ENCODE data around the gene AGO1.
"Not testable (repeated sequence)": the region's sequence is repeated elsewhere in the genome, so short reads cannot be mapped to it uniquely, and the experiment has no call there.

The AGO1 gene

DNA sequence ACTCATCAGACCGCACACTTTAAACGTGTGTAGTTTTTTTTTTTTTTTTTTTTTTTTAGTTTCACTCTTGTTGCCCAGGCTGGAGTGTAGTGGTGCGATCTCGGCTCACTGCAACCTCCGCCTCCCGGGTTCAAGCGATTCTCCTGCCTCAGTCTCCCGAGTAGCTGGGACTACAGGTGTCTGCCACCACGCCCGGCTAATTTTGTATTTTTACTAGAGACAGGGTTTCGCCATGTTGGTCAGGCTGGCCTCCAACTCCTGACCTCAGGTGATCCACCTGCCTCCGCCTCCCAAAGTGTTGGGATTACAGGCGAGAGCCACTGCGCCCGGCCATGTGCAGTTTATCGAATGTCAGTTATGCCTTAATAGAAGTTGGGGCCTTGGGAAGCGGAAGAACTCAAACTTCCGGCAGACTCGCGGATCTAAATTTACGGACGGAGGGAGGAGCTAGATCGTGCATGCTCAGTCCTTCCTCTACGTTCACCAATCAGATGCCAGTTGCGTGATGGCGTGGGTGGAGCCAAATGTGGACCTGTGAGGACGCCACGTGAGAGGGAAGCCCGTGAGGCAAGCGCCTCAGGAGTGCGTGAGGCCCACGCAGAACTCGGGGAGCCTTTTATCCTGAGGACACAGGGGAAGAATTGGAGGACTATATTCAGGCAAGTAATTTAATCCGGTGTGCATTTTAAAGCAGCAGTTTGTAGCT lies 13.6 kb upstream of the AGO1 start:
- DNase-seq (ENCODE audit: low read depth in 2 of 2) = not testable (repeated sequence)

GRCh38 chr1:35870651-35871309 lies 12.2 kb upstream of the AGO1 start:
- no peak for DNase-seq (ENCODE audit: low read depth in 2 of 2)

- no peak for DNase-seq (ENCODE audit: low read depth in 2 of 2)
Measured at GRCh38 chr1:35873243-35873750, 9.7 kb upstream of the AGO1 start.

DNA sequence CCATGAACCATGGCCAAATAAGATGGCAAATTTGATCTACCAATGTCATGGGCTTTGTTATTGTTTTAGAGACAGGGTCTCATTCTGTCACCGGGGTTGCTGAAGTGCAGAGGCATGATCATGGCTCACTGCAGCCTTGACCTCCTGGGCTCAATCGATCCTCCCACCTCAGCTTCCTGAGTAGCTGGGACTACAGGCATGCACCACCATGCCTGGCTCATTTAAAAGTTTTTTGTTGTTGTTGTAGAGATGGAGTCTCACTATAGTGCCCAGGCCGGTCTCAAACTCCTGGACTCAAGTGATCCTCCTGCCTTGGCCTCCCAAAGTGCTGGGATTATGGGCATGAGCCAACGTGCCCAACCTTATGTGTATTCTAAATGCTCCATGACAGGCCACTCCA lies 8.9 kb upstream of the AGO1 start:
- not testable (repeated sequence) for DNase-seq (ENCODE audit: low read depth in 2 of 2)

- no peak for DNase-seq (ENCODE audit: low read depth in 2 of 2)
Measured at GRCh38 chr1:35876988-35877387, 6.0 kb upstream of the AGO1 start.

GRCh38 chr1:35881850-35882273 lies 1.1 kb upstream of the AGO1 start:
- DNase-seq (ENCODE audit: low read depth in 2 of 2) = no peak

DNA sequence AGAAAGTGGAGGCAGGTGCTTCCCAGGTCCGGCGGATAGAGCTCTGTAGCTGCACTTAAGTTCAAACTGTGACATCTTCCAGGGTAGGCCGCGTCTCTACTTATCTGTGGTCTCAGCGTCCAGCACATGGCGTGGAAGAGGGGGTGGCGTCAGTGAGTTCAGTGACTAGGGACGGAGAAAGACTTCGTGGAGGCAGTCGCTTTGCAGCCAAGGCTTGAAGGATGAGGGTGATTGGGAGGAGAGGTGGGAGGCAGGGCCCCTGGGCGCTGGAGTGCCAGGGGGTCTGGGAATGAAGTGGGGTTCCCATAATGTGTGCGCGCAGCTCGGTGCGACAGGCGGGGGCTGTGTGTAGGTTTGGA lies 444 bp upstream of the AGO1 start:
- no peak for DNase-seq (ENCODE audit: low read depth in 2 of 2)

GRCh38 chr1:35883635-35884101 lies 659 bp downstream of the AGO1 start:
- DNase-seq (ENCODE audit: low read depth in 2 of 2) = peak; percentile 36 to 52

DNA sequence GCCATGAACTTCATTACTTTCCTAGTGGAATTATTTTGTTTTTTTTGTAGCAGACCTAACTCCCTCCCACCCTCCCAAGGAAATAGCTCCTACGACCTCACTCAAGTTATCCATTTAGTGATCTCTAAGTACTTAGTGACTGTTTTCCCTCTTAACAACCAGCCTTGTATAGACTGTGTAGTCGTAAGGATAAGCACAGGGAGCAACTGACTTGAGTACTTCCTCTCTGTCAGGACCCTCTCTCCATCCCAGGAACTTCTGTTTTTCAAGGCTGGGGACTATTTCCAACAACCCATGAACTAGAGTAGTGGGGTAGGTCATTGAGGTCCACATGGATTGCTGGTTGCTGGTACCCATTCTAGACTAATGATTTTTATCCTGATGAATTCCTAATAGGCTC lies 1.9 kb downstream of the AGO1 start:
- no peak for DNase-seq (ENCODE audit: low read depth in 2 of 2)

DNA sequence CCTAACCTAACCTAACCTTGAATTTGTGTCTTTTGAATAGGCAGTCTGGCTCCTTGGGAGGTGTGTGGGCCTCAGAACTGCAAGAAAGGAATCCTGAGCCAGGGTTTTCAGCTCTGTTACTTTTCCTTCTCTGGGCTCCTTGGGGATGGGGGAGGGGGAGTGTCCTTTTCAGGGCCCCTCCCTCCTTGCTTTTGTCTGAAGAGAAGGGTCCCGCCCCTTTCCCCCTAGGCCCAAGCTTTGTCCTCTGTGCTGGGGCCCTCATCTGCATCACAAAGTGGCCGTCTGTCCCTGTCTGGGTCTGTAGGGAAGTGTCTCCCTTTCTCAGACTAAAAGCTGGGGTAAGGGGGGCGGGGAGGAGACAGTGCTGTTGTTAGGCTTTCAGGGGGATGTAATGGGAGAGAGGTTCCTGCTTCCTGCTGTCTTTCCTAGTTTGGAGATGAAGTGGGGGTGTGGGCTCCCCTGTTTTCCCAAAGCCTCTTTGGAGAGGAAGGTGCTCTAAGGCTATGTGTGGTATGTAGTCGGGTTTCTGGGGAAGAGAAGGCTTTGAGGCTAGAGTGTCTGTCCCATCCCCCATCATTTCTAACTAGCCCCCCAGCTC lies 3.1 kb downstream of the AGO1 start:
- no peak for DNase-seq (ENCODE audit: low read depth in 2 of 2)

DNA sequence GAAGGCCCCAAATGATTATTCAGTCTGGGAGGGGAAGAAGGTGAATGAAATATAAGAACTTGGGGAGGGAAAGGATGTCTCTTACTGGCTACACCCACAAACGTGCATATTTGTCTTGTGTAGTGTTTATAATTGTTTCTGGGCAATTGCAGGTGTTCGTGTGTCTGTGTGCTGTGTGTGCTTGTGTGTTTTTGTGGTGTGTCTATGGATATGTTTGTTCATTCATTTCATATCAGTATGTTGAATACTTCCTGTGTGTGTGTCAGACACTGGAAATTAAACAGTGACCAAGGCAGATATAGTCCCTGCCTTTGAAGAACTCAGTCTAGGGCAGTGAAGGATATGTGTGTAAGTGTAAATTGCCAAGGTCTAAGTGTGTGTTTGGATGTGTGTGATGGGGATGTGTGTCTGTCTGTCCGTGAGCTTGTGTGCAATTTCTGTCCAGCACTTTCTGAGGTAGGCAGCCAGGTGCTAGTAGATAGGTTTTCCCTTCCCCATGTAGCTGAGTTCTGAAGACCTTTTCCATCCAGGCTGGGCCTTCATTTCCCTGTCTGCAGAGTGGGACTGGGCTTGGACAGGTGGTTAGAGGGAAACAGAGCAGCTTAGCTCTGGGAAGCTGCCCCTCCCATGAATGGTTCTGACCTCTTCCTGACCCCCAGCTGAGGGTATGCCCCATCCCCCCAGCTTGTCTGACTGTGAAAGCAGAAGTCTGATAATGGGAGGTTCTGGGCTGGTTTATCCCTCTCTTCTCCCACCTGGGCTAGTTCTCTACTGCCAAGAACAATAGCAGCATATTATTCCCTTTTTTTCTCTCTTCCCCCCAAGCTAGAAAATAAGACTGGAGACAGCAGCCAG lies 3.8 kb downstream of the AGO1 start:
- no peak for DNase-seq (ENCODE audit: low read depth in 2 of 2)

GRCh38 chr1:35887508-35887907 lies 4.5 kb downstream of the AGO1 start:
- DNase-seq (ENCODE audit: low read depth in 2 of 2) = no peak

- DNase-seq (ENCODE audit: low read depth in 2 of 2) = no peak
Measured at GRCh38 chr1:35888255-35888654, 5.2 kb downstream of the AGO1 start.

- not testable (repeated sequence) for DNase-seq (ENCODE audit: low read depth in 2 of 2)
Measured at GRCh38 chr1:35888981-35889380, 6.0 kb downstream of the AGO1 start.

GRCh38 chr1:35893051-35893879 lies 10.3 kb downstream of the AGO1 start:
- no peak for DNase-seq (ENCODE audit: low read depth in 2 of 2)

DNA sequence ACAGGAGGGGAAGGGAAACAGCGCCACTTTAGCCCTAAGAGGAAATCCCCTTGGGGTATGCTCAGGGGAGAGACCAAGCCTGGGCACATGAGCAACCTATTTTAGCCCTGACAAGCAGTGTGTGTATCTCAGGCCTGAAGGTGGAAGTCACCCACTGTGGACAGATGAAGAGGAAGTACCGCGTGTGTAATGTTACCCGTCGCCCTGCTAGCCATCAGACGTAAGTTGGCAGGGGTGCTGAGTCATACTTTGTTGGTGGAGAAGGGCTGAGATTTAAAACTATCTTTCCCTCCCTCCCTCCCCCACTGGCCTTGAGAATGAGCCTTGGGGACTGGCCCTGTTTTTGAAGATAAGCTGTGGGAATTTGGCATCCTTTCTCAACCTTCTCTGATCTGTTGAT lies 11.2 kb downstream of the AGO1 start:
- DNase-seq (ENCODE audit: low read depth in 2 of 2) = no peak

DNA sequence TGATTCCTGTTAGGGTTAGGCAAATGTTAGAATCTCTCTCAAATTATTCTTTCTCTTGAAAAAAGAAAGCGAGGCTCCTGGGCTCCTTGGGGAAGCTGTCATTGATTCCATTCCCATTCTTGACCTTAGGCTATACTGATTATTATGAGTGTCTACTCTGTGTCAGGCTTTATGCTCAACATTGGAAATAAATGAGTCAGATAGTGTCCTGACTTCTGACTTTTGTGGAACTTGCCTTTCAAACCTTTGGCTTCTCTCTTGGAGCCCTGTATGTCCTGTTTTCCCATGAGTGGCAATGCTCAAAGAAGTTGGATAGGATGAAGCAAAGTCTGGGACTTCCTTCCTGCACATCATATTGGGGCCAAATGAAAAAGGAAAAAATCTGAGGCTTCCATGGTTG lies 11.6 kb downstream of the AGO1 start:
- DNase-seq (ENCODE audit: low read depth in 2 of 2) = no peak

DNA sequence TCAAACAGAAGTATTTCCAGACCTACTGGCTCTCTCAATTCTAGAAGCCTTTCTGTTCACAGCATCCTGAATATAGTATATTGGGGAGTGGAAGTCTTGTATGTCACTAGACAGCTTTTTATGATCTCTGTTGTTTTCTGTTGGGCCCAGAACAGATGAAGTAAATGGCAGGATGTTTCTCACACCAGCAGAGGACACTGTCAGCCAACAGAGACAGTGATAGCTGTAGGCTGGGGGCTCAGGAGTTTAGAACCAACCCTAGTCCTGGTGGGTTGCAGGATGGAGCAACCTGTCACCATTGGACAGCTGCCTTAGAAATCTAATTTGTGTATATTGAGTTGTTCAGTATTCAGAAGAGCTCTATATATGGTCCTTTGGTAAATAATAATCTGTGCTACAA lies 16.9 kb downstream of the AGO1 start:
- no peak for DNase-seq (ENCODE audit: low read depth in 2 of 2)

DNA sequence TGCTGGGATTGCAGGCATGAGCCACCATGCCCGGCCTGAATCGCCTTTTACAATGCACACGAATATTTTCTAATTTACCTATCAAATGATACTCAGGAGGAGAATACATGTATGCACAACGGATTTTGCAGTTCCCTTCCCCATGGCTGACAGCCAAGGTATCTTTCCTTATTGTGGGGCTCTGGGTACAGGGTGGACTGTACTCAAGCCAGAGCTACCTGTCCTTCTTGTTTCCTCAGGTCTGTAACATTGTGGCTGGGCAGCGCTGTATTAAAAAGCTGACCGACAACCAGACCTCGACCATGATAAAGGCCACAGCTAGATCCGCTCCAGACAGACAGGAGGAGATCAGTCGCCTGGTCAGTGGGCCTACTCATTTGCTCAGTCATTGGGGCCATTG lies 18.2 kb downstream of the AGO1 start:
- DNase-seq (ENCODE audit: low read depth in 2 of 2) = no peak

- DNase-seq (ENCODE audit: low read depth in 2 of 2) = no peak
Measured at GRCh38 chr1:35902671-35903070, 19.7 kb downstream of the AGO1 start.

- no peak for DNase-seq (ENCODE audit: low read depth in 2 of 2)
Measured at GRCh38 chr1:35914717-35915116, 31.7 kb downstream of the AGO1 start.

All from stimulated activated CD4-positive, alpha-beta T cell treated with anti-CD3 and anti-CD28 coated beads, Interleukin-1b, Interleukin-23, amount 100 ng/mL, for 4 hours (primary cell).